ENCODE results near the gene ZNF768.

The ZNF768 gene

GRCh38 chr16:30535777-30536190 lies 9.4 kb upstream of the ZNF768 start:
- peak; percentile 79 for TF ChIP-seq CTCF (IDR thresholded peaks at IDR 0.05; ENCODE audit: control insufficient read depth, insufficient read depth, low read depth, low read length, missing control alignments)
- no peak for DNase-seq (ENCODE audit: low read depth)
- H3K4me3 ChIP-seq (ENCODE audit: control insufficient read depth, low read depth, low read length) = peak overlapping the region; percentile 56

- TF ChIP-seq CTCF (IDR thresholded peaks at IDR 0.05; ENCODE audit: control insufficient read depth, insufficient read depth, low read depth, low read length, missing control alignments) = no peak
- no peak for DNase-seq (ENCODE audit: low read depth)
- H3K4me3 ChIP-seq (ENCODE audit: control insufficient read depth, low read depth, low read length) = peak overlapping the region; percentile 56
Observed at GRCh38 chr16:30535106-30535776, 8.9 kb upstream of the ZNF768 start.

- DNase-seq (ENCODE audit: low read depth) = no peak
- TF ChIP-seq CTCF (IDR thresholded peaks at IDR 0.05; ENCODE audit: control insufficient read depth, insufficient read depth, low read depth, low read length, missing control alignments) = no peak
- peak within 1 kb of the TSS; percentile 56 for H3K4me3 ChIP-seq (ENCODE audit: control insufficient read depth, low read depth, low read length)
Observed at GRCh38 chr16:30534368-30535105, 8.2 kb upstream of the ZNF768 start, which contains the start of gene ZNF747. Gene ZNF747, minus strand, starts transcription at chr16:30534858. Its CDS starts 179 bp downstream, at chr16:30534679.

- peak overlapping the region; percentile 56 for H3K4me3 ChIP-seq (ENCODE audit: control insufficient read depth, low read depth, low read length)
- no peak for DNase-seq (ENCODE audit: low read depth)
- no peak for TF ChIP-seq CTCF (IDR thresholded peaks at IDR 0.05; ENCODE audit: control insufficient read depth, insufficient read depth, low read depth, low read length, missing control alignments)
Observed at GRCh38 chr16:30533748-30534367, 7.5 kb upstream of the ZNF768 start.

GRCh38 chr16:30533146-30533522 lies 6.8 kb upstream of the ZNF768 start:
- H3K4me3 ChIP-seq (ENCODE audit: control insufficient read depth, low read depth, low read length) = no peak overlapping the region
- no peak for DNase-seq (ENCODE audit: low read depth)
- no peak for TF ChIP-seq CTCF (IDR thresholded peaks at IDR 0.05; ENCODE audit: control insufficient read depth, insufficient read depth, low read depth, low read length, missing control alignments)

GRCh38 chr16:30532285-30533145 lies 6.1 kb upstream of the ZNF768 start:
- DNase-seq (ENCODE audit: low read depth) = no peak
- no peak overlapping the region for H3K4me3 ChIP-seq (ENCODE audit: control insufficient read depth, low read depth, low read length)
- TF ChIP-seq CTCF (IDR thresholded peaks at IDR 0.05; ENCODE audit: control insufficient read depth, insufficient read depth, low read depth, low read length, missing control alignments) = no peak

Data from AG09309 (cell line).